ENCODE data around the gene PLCB1.

DNA sequence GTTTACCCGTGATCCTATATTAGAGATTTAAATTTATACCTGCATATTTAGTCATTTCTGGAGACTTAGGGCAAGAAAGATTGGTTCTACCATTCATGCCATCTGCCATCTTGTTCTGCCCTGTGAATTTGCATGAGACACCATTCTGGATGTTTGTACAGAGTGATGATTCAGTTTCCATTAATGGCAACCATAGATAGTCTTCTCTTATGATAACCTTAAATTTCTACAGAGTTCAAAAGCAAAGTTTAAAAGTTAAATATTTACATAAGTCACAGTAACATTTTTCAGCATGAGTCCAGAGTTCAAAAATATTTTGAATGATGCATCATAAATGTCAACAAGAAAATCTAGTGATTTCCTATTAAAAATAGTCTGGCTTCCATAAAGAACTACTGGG lies 23.2 kb downstream of the PLCB1 start:
- TF ChIP-seq, protein P1, sequence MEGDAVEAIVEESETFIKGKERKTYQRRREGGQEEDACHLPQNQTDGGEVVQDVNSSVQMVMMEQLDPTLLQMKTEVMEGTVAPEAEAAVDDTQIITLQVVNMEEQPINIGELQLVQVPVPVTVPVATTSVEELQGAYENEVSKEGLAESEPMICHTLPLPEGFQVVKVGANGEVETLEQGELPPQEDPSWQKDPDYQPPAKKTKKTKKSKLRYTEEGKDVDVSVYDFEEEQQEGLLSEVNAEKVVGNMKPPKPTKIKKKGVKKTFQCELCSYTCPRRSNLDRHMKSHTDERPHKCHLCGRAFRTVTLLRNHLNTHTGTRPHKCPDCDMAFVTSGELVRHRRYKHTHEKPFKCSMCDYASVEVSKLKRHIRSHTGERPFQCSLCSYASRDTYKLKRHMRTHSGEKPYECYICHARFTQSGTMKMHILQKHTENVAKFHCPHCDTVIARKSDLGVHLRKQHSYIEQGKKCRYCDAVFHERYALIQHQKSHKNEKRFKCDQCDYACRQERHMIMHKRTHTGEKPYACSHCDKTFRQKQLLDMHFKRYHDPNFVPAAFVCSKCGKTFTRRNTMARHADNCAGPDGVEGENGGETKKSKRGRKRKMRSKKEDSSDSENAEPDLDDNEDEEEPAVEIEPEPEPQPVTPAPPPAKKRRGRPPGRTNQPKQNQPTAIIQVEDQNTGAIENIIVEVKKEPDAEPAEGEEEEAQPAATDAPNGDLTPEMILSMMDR (conservative IDR thresholded peaks at IDR 0.05 in 1 of 2, IDR thresholded peaks at IDR 0.05 in 1 of 2; ENCODE audit: low read depth in 1 of 2, low read length in 2 of 2) = no peak
- no peak for TF ChIP-seq EZH2 (IDR thresholded peaks at IDR 0.05; ENCODE audit: low read length, missing control alignments)
